GM10248 (cell line): ENCODE data around the gene CBX3.

ENCODE experiments used
- CTCF ChIA-PET: fragments of 300-600 bp; sonication (Branson Sonifier 250); formaldehyde crosslinking; extraction: SDS; loops from one replicate; lab custom pipeline; 2021; ENCODE audit warnings: antibody characterized with exemption; lab: Yijun Ruan, JAX
- POLR2A ChIA-PET: fragments of 350-650 bp; sonication (Branson Sonifier 250); formaldehyde crosslinking; extraction: SDS; loops from one replicate; lab custom pipeline; 2020; ENCODE audit warnings: antibody characterized with exemption; lab: Yijun Ruan, JAX
- DNase-seq: peaks from one replicate; pipeline ENCODE4 v3.0.0; 2012; ENCODE audit errors: extremely low spot score
- TF ChIP-seq, protein P1 (sequence below): IDR thresholded peaks from 2 replicates; pipeline ENCODE4 v1.5.1; 2012; ENCODE audit warnings: mild to moderate bottlenecking, low read depth; ENCODE audit errors: extremely low read depth, missing control alignments, control extremely low read depth

The CBX3 gene

DNA sequence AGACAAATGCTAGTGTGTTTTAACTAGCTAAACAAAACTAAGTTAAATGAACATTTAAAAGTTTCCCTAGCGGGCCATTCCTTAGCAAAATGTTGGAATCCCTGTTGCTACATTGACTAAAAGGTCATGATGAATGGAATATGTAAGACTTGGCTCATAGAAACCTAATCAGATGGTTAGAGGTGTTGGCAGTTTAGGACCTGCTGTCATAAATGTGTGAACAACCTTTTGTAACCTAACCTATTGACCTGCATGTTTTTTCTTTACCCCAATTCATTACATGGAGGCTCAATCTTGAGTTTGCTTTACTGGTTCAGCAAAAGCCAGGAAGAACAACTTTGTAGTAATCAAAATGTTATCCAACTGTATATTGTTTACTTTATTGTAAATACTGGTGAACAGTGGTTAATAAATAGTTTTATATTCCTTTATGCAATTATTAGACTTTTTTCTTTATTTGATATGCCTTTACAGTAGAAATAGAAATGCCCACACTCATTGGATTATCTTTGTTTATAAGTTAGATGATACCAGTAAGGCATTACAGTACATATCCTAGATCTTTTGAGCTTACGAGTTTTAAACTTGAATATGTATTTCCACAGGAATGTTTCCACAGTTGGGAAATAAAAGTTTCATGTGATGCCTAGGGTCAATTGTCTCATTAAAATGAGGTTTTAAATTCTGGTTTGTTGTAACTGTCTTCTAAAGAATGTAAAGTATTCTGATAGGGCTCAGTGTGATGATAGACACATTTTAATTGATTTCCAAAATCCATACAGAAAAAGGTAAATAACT is 11.6 kb downstream of the CBX3 start:
- TF ChIP-seq, protein P1, sequence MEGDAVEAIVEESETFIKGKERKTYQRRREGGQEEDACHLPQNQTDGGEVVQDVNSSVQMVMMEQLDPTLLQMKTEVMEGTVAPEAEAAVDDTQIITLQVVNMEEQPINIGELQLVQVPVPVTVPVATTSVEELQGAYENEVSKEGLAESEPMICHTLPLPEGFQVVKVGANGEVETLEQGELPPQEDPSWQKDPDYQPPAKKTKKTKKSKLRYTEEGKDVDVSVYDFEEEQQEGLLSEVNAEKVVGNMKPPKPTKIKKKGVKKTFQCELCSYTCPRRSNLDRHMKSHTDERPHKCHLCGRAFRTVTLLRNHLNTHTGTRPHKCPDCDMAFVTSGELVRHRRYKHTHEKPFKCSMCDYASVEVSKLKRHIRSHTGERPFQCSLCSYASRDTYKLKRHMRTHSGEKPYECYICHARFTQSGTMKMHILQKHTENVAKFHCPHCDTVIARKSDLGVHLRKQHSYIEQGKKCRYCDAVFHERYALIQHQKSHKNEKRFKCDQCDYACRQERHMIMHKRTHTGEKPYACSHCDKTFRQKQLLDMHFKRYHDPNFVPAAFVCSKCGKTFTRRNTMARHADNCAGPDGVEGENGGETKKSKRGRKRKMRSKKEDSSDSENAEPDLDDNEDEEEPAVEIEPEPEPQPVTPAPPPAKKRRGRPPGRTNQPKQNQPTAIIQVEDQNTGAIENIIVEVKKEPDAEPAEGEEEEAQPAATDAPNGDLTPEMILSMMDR = no peak
- ChIA-PET CTCF (interaction anchor here (1.1 to 1.2 kb wide), 2 partner anchors 72 to 152 kb away, joined by 3 to 4 read pairs; no protein-coding TSS in a partner anchor), POLR2A (no interaction called here)
- no peak for DNase-seq

DNA sequence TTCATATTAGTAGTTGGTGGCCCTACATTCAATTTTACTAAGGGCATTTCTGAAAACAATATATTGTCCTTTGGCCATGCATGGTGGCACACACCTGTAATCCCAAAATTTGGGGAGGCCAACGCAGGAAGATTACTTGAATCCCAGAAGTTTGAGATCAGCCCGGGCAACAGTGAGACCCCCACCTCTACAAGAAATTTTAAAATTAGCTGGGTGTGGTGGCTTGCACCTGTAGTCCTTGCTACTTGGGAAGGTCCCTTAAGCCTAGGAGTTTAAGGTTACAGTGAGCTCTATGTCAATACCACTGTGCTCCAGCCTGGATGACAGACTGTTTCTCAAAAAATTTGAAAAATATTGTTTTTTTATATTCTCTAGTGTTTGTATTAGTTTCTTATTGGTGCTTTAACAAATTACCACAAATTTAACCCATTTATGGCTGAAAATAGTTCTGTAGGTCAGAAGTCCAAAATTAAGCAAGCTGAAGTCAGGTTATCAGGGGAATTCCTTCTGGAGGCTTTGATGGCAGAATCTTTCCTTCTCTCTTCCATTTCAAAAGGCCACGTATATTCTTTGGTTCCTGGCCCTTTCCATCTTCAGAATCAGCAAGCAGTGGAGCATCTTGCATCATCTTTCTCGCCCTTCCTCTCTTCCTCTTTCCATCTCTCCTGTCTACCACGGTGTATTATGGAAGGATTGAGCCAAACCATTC is 12.4 kb downstream of the CBX3 start:
- CTCF ChIA-PET = interaction anchor here (0.7 to 1.2 kb wide), 4 partner anchors 9 to 151 kb away, joined by 3 to 4 read pairs (median 3); no protein-coding TSS in a partner anchor
- POLR2A ChIA-PET = interaction anchor here (0.8 kb wide), 1 partner anchor 25 kb away, joined by 3 read pairs; no protein-coding TSS in a partner anchor
- TF ChIP-seq, protein P1 = no peak
- no peak for DNase-seq

DNA sequence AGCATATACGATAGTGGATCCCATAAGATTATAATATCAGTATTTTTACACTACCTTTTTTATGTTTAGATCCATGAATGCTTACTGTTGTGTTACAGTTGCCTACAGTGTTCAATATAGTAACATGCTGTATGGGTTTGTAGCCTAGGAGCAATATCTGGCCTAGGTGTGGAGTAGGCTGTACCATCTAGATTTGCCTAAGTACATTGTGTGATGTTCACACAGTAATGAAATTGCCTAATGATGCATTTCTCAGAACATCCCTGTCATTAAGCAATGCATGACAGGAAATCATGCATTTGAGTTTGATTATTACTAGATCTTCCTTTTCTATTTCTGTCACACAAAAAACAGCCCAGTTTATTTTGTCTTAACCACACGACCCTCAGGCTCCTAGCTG is 14.5 kb downstream of the CBX3 start:
- POLR2A ChIA-PET = no interaction called here
- TF ChIP-seq, protein P1 = no peak
- no peak for DNase-seq
- CTCF ChIA-PET = interaction anchor here (0.8 to 1.7 kb wide), 3 partner anchors 14 to 323 kb away, joined by 3 to 6 read pairs (median 5); no protein-coding TSS in a partner anchor

DNA sequence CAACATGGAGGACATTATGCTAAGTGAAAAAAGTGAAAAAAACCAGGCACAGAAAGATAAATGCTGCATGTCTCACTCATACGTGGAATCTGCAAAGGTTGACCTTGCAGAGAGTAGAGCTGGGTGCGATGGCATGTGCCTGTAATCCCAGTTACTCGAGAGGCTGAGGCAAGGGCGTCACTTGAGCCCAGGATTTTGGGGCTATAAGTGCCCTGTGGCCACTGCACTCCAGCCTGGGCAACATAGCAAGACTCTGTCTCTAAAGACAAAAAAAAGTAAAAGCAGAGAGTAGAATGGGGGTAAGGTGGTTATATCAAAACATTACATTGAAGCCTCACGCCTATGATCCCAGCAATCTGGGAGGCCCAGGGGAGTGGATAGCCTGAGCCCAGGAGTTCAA is 22.8 kb downstream of the CBX3 start:
- TF ChIP-seq, protein P1 = no peak
- DNase-seq = no peak
- CTCF ChIA-PET = interaction anchor here (1.4 to 1.6 kb wide), 2 partner anchors 8 to 22 kb away, joined by 3 read pairs; partner anchors contain the start of gene CBX3
- POLR2A ChIA-PET = no interaction called here

DNA sequence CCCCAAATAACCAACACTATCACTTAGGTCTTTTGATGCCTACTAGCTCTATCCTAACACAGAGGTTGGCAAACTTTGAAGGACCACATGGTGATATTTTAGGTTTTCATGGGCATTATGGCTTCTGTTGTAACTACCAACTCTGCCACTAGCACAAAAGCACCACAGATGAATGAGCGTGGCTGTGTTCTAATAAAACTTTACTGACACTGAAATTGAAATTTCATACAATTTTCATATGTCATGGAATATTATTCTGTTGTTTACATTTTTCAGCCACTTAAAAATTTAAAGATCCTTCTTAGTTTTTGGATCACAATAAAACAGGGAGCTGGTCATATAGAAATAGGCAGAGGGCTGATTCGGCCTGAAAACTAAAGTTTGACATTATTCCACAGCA is 26.4 kb downstream of the CBX3 start:
- TF ChIP-seq, protein P1 = no peak
- ChIA-PET POLR2A (no interaction called here), CTCF (interaction anchor here (1.4 kb wide), 1 partner anchor 61 kb away, joined by 4 read pairs; no protein-coding TSS in a partner anchor)
- DNase-seq = no peak

DNA sequence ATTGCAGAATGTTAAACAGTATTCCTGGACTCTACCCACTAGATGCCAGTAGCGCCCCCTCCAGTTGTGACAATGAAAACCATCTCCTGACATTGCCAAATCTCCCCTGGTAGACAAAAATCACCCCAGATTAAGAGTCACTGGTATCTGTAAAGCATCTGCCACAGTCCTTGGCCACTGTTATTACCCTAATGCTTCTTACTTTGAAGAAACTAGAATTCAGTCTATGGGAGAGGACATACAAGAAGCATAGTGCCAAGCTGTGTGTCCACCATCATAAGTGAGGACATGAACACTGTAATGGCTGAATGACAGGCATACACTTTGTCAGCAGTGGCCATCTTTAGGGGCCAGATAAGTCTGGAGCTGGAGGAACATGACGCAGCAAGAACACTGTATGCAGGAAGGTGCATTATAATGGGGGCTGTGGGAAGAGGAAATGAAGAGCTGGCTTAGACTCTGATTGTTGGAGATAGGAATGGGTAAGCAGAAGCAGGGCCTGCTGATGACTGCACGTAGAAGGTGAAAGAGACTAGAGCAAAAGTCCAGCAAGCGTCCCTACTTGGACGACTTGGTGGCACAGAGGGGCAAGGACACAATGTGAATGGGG is 32.5 kb downstream of the CBX3 start:
- ChIA-PET CTCF (no interaction called here), POLR2A (no interaction called here)
- DNase-seq = no peak
- TF ChIP-seq, protein P1 = no peak
